SU-DHL-6 (cell line): ENCODE results near the gene NME1.

ENCODE experiments used
- CTCF ChIP-seq: fragments of 200-600 bp; sonication (generic); IDR thresholded peaks from one replicate; pipeline ENCODE4 v1.5.1; 2017; ENCODE audit warnings: antibody characterized with exemption, mild to moderate bottlenecking, low read length, moderate library complexity; ENCODE audit not compliant: insufficient read depth, poor library complexity, severe bottlenecking
- EZH2phosphoT487 ChIP-seq: fragments of 200-600 bp; sonication (generic), shearing (Covaris generic); conservative IDR thresholded peaks from 2 replicates; pipeline ENCODE4 v1.6.1; 2018; ENCODE audit warnings: mild to moderate bottlenecking, antibody characterized with exemption, low read length, moderate library complexity, mixed read lengths

- no peak for TF ChIP-seq CTCF
- no peak for TF ChIP-seq EZH2phosphoT487
These were observed 45.6 kb upstream of the NME1 start for GRCh38 chr17:51107778-51108177.
